GM19035 (cell line): ENCODE data around the gene ST8SIA1.
"Not testable (repeated sequence)": the region's sequence is repeated elsewhere in the genome, so short reads cannot be mapped to it uniquely, and the experiment has no call there.

Source experiments
- ATAC-seq: cut with Tn5 transposase; IDR thresholded peaks from one replicate; pipeline ENCODE4 v1.9.1; 2021; ENCODE audit not compliant: unreplicated experiment

The ST8SIA1 gene

DNA sequence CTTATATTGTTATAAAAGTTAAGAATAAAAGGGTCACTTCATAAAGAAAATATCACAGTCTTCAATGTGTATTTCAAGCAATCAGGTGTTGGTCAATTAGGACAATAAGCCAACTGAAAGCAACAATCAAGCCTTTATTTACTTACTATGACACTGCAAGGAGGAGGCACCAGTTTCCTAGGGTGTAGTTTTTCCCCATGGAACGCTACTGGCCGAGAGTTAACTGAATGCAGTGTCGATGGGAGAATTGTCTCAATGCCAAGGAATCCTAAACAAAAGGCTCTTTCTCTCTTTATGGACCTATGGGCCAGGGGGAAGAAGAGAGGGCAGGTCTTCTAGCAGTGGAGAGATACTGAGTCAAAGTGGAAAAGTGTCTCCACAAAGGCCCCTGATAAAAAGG lies 146.1 kb downstream of the ST8SIA1 start:
- ATAC-seq = no peak

DNA sequence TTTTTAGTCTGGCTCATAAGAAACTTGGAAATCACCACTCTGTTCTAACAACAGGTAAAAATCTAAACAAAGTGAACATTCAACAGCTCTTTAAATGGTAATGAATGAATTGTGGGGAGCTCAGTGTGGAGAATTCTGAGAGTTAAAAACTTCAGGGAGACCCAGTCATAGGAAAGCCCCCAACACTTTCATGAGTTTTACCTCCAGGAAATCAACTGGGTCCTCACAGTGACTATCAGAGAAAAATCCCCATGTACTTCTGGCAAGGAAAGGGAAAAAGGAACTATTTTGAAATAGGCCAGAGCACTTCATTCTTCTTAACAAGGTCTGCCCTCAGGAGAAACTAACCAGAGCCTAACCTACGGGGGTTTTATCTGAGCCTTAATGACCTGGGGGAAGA lies 153.8 kb downstream of the ST8SIA1 start:
- no peak for ATAC-seq

DNA sequence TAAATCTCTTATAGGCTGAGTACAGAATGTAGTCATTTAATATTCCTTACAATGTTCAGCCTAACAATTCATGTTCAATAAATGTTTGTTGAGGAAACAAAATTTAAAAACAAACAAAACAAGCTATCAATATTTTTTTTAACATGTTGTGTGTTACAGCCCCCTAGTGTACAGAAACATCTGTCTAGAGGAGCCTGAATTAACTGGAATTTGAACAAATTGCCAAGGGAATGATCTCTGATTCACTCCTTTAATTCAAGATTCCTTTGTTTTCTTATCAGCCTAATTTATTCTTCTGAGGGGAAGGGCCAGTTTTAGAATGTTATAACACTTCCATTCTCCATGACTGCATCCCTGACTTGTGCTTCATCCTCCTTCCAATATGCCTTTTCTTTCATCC lies 161.3 kb downstream of the ST8SIA1 start:
- no peak for ATAC-seq

DNA sequence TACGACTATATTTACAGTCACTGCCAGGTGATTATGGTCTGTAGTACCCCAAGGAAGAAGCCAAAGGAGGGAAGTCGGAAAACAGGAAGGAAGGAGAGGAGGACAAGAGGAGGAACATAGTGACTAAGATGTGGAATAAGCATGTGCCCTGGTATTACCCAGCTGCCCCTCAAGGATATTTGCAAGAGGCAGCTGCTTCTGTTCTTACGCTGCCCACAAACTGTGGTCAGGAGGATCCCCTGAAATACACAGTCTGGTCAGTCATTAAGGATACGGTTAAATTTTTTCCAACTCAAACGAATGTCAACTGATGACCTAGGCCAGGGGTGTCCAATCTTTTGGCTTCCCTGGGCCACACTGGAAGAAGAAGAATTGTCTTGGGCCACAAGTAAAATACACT lies 162.0 kb downstream of the ST8SIA1 start:
- ATAC-seq = no peak

DNA sequence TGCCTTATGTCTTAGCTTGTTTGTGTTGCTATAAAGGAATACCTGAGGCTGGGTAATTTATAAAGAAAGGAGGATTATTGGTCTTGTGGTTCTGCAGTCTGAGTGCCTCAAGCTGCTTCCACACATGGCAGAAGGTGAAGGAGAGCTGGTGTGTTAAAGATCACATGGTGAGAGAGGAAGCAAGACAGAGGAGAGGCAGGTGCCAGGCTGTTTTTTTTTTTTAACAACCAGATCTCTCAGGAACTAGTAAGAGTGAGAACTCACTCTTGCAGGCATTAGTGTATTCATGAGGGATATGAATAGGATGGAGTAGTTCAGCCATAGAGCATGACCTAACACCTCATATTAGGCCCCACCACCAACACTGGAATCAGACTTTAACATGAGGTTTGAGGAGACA lies 165.1 kb downstream of the ST8SIA1 start:
- no peak for ATAC-seq

DNA sequence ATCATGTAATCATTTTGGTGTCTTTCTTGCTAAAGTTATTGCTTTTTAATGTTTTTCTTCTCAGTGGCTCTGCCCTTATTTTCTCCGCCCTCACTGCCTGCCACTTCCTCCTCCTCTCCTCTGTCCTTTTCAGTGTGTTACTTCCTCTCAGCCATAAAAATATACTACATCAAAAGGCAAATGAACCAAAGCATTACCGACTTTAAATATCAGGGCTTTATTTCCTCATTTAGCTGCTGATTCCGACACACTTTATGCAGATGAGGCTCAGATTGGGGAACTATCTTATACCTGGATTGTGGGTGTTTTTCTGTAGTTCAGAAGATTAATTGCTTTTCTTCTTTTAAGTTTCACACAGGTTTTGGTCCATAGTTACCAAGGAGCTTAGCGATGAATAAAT lies 170.4 kb downstream of the ST8SIA1 start:
- ATAC-seq = no peak

DNA sequence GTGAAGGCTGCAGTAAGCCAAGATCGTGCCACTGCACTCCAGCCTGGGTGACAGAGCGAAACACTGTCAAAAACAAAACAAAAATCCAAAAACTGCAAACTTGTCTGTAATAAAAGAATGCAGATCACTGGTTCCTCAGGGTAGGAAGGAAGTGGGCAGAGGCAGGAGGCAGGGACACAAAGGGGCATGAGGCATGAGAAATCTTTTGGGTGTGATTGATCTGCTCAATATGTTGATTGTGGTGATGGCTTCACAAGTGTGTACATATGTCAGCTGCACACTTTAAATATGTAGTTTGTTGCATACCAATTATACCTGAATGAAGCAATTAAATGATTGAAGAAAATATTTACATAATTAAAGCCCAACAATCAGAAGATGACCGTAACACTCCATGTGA lies 170.9 kb downstream of the ST8SIA1 start:
- ATAC-seq = no peak

DNA sequence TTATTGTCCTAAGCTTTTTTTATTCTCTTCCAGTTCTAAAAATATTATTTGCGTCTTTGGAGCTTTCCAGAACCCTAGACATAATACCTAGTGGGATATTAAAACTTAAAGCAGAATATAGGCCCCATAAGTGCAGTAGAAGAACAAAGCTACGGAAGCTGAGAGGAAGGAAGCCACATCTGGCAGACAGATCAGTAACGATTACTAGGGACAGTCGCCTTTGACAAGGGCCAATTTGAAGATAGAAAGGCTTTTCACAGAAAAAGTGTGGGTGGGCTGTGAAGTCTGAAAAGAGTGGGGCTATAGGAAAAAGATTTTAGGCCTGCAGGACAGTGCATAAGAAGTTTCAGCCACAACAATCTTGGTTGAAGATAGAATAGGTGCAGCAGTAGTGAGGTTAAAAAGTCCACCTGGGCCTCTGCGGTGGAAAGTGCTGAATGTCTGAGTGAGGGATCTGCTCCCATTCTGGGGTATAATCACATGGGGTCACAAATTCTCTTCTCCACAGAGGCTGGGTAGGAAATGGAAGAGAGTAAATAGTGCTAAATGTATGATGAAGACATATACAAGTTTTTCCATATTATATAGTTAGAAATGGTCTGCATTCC lies 174.0 kb downstream of the ST8SIA1 start:
- no peak for ATAC-seq

DNA sequence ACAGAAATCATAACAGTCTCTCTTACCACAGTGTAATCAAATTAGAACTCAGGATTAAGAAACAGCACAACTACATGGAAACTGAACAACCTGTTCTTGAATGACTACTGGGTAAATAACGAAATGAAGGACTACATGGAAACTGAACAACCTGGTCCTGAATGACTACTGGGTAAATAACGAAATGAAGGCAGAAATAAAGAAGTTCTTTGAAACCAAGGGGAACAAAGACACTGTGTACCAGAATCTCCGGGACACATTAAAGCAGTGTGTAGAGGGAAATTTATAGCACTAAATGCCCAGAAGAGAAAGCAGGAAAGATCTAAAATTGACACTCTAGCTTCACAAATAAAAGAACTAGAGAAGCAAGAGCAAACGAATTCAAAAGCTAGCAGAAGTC lies 185.2 kb downstream of the ST8SIA1 start:
- not testable (repeated sequence) for ATAC-seq

DNA sequence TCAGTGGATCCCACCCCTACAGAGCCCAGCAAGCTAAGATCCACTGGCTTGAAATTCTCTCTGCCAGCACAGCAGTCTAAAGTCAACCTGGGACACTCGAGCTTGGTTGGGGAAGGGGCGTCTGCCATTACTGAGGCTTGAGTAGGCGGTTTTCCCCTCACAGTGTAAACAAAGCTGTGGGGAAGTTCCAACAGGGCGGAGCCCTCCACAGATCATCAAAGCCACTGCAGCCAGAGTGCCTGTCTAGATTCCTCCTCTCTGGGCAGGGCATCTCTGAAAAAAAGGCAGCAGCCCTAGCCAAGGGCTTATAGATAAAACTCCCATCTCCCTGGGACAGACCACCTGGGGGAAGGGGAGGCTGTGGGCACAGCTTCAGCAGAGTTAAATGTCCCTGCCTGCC lies 187.8 kb downstream of the ST8SIA1 start:
- ATAC-seq = not testable (repeated sequence)
